ENCODE results near the gene TOX2.

- TF ChIP-seq CTCF (conservative IDR thresholded peaks at IDR 0.05; ENCODE audit: low read depth, low read length) (no peak), EZH2phosphoT487 (IDR thresholded peaks at IDR 0.05; ENCODE audit: borderline replicate concordance, low read length) (no peak), EZH2 (IDR thresholded peaks at IDR 0.05; ENCODE audit: low read length, unreplicated experiment) (no peak)
Measured at GRCh38 chr20:44031001-44031574, 116.4 kb downstream of the TOX2 start.

Data from PC-3 (cell line).